Right lobe of liver (tissue), 6 donors: ENCODE data around the gene CEP112. TPM values are rescaled to one million over a fixed set of nuclear protein-coding genes. Genes with fewer than 3 reads are reported as not detected.

Experiments
- ATAC-seq, 4 donors: fragments of 200-7000 bp; cut with Tn5 transposase; one replicate each; pipeline ENCODE4 v1.9.1; 2020; ENCODE audit warnings: mild to moderate bottlenecking in 4 of 4, moderate library complexity in 4 of 4
- DNase-seq, 3 donors: peaks; one replicate each; pipeline ENCODE4 v3.0.0-alpha.2; 2020
- H3K27ac ChIP-seq, 3 donors: fragments of 200-600 bp; one replicate each; pipeline ENCODE4 v1.8.0; 2022
- H3K27me3 ChIP-seq, 2 donors: fragments of 200-600 bp; one replicate each; pipeline ENCODE4 v1.8.0; 2022
- H3K36me3 ChIP-seq, 4 donors: fragments of 200-600 bp; sonication (generic) in 1 of 4; one replicate each; pipeline versions ENCODE4 v1.5.1 to v1.8.0; 2017 to 2022; ENCODE audit warnings: control low read depth in 1 of 4
- H3K4me1 ChIP-seq, 4 donors: fragments of 200-600 bp; sonication (generic) in 1 of 4; one replicate each; pipeline versions ENCODE4 v1.5.1 to v1.8.0; 2017 to 2022; ENCODE audit warnings: control low read depth in 1 of 4
- H3K4me3 ChIP-seq, 3 donors: fragments of 200-600 bp; one replicate each; pipeline ENCODE4 v1.8.0; 2022
- H3K9me3 ChIP-seq, 4 donors: fragments of 200-600 bp; sonication (generic) in 1 of 4; one replicate each; pipeline versions ENCODE4 v1.5.1 to v1.8.0; 2017 to 2022; ENCODE audit warnings: control low read depth in 1 of 4
- POLR2A ChIP-seq: fragments of 450-650 bp; IDR thresholded peaks from one replicate; pipeline ENCODE4 v1.6.1; 2017; ENCODE audit warnings: antibody characterized with exemption, mild to moderate bottlenecking
- WGBS: methylation state at CpG from one replicate; pipeline ENCODE4 v1.1.6; 2018; ENCODE audit warnings: low coverage, low lambda C conversion rate; ENCODE audit not compliant: insufficient coverage; ENCODE audit errors: missing lambda C conversion rate; 5-methylcytosine and 5-hydroxymethylcytosine counted together
- intact Hi-C, 2 donors: fragments of 100-400 bp; cut with DNase I; formaldehyde crosslinking; loops; one replicate each; pipeline versions ENCODE4 v1.11.2 to v1.14.1; 2022
- total RNA-seq, 6 experiments: library from RNA; depleted of rRNA in 2 of 6; stranded (reverse); fragments of >200 nt in 2 of 6; fragmentation: NEBNext Ultra II Directional in 3 of 6; extraction: Animal tissue kit (Norgen Biotek cat#: 25700) in 3 of 6; gene quantifications; one replicate each; pipeline versions ENCODE4 v1.1.0 to v1.2.4, GENCODE V29; 2016 to 2023
- TF ChIP-seq, protein P1 (sequence below), 4 donors: fragments of 200-600 bp in 3 of 4; fragments of 450-650 bp in 1 of 4; IDR thresholded peaks; one replicate each; pipeline versions ENCODE4 v1.5.1 to v1.8.0; 2016 to 2022; ENCODE audit warnings: antibody characterized with exemption in 4 of 4, mild to moderate bottlenecking in 2 of 4
- donor health status: DM: no; HTN: yes; CAD: no.
- donor health status: DM: no; HTN: no; CAD: no.
- donor health status: DM: no; HTN: no; CAD: no.
- donor health status: DM: no; HTN: yes; CAD: no.
- donor health status: DM: no; HTN: yes; CAD: no.

CEP112 gene
- total RNA-seq, 6 experiments from 2014 or later = 2.2 to 4.6 (median 3.9) TPM

DNA sequence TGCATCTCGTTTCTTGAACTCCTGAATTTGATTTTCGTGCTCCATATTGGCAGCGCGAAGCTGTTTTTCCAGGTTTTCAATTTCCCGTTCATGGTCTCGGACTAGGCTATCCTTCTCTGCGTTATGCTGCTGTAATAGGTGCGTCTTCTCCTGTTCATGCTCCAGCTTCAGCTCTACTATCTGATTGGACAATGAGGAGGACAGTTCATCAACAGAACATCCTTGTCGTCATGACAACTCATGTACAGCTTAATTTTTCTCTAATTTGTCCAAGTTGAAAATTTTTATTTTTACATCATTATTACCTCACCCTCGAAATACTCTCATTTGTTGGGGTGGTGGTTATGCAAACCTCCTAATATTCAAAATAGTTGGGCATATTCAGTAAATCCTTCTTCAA lies 289.8 kb downstream of the CEP112 start:
- no peaks in the 10 kb centered on the region for H3K9me3 ChIP-seq
- 82% methylated on average over 9 of the region's 10 CpGs for WGBS
- intact Hi-C loops = no loop called here
- no peaks in the 10 kb centered on the region for H3K36me3 ChIP-seq
- no peaks in the 10 kb centered on the region for H3K4me1 ChIP-seq
- H3K27ac ChIP-seq = no peak overlapping the region
- H3K27me3 ChIP-seq = no peaks in the 10 kb centered on the region
- no peak overlapping the region for H3K4me3 ChIP-seq
- TF ChIP-seq POLR2A = no peak
- TF ChIP-seq, protein P1, sequence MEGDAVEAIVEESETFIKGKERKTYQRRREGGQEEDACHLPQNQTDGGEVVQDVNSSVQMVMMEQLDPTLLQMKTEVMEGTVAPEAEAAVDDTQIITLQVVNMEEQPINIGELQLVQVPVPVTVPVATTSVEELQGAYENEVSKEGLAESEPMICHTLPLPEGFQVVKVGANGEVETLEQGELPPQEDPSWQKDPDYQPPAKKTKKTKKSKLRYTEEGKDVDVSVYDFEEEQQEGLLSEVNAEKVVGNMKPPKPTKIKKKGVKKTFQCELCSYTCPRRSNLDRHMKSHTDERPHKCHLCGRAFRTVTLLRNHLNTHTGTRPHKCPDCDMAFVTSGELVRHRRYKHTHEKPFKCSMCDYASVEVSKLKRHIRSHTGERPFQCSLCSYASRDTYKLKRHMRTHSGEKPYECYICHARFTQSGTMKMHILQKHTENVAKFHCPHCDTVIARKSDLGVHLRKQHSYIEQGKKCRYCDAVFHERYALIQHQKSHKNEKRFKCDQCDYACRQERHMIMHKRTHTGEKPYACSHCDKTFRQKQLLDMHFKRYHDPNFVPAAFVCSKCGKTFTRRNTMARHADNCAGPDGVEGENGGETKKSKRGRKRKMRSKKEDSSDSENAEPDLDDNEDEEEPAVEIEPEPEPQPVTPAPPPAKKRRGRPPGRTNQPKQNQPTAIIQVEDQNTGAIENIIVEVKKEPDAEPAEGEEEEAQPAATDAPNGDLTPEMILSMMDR (IDR thresholded peaks at IDR 0.05) = no peak
- DNase-seq = no peak
- no peak for ATAC-seq

DNA sequence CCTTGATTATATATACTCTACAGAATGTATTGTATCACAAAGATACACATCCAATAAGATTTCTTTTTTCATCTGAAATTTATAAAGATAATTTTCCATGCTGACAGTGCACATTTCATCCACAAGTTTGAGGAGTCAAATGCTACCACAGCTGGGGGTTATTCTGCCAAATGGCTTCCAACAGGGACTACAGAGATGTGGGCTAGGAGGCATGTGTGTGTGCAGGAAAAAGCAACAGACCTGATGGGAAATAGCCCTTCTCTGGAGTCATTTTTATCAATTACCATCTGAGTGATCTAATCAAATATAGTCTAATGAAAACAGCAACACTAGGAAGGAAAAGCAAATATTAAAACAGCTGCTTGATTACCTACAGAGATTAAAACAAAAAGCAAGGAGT lies 290.5 kb downstream of the CEP112 start:
- no peak for TF ChIP-seq POLR2A
- TF ChIP-seq, protein P1 (IDR thresholded peaks at IDR 0.05) = no peak
- ATAC-seq = no peak
- H3K27me3 ChIP-seq = no peaks in the 10 kb centered on the region
- H3K36me3 ChIP-seq = no peaks in the 10 kb centered on the region
- intact Hi-C loops = no loop called here
- H3K4me3 ChIP-seq = no peak overlapping the region
- H3K27ac ChIP-seq = no peak overlapping the region
- no peaks in the 10 kb centered on the region for H3K4me1 ChIP-seq
- H3K9me3 ChIP-seq = no peaks in the 10 kb centered on the region
- DNase-seq = no peak

DNA sequence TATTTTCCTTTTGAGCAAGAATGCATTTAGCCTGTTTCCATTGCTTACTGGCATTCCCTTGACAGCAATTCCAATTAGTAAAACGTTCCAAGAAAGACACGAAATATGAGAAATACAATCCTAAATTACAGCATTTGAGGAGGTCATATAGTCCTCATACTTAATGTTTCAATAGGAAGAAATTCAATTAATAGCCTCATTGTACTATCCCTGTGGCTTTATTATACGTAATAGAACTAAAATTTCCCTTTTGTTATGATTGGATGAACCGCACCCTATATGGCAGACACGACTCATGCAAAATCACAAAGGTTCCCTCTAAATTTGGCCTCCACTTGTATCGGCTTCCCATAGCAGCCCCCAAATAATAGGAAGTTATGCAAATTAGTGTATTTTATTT lies 291.7 kb downstream of the CEP112 start:
- no peaks in the 10 kb centered on the region for H3K36me3 ChIP-seq
- H3K4me3 ChIP-seq = no peak overlapping the region
- intact Hi-C loops = no loop called here
- TF ChIP-seq, protein P1 (IDR thresholded peaks at IDR 0.05) = no peak
- no peak for TF ChIP-seq POLR2A
- no peaks in the 10 kb centered on the region for H3K27me3 ChIP-seq
- no peaks in the 10 kb centered on the region for H3K4me1 ChIP-seq
- WGBS = 88% methylated on average over 6 of the region's 6 CpGs
- no peak for ATAC-seq
- H3K9me3 ChIP-seq = no peaks in the 10 kb centered on the region
- no peak overlapping the region for H3K27ac ChIP-seq
- no peak for DNase-seq

DNA sequence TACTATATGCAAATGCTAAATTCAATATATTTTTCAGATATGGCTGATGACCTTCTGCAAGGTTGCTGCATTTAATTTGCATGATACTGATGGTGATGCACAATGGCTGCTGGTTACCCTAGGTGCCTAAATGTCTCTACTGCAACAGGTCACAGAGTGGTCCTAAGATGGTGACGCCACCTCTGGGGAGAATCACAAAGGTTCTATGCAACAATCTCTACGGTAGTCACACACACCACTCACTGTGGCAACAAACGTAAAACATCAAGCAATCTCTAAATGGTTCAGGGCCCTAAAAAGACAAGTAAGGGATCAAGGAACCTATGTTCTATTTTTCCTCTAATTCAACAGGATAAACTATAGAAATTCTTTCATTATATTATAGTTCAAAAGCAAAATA lies 293.3 kb downstream of the CEP112 start:
- Histone ChIP-seq H3K27ac (no peak overlapping the region), H3K36me3 (no peaks in the 10 kb centered on the region), H3K9me3 (no peaks in the 10 kb centered on the region), H3K4me1 (no peaks in the 10 kb centered on the region), H3K4me3 (no peak overlapping the region), H3K27me3 (no peaks in the 10 kb centered on the region)
- no peak for DNase-seq
- no peak for ATAC-seq
- no CpG with 5 or more reads among the region's 3 CpGs for WGBS
- no peak for TF ChIP-seq POLR2A
- TF ChIP-seq, protein P1 (IDR thresholded peaks at IDR 0.05) = no peak
- intact Hi-C loops = no loop called here

DNA sequence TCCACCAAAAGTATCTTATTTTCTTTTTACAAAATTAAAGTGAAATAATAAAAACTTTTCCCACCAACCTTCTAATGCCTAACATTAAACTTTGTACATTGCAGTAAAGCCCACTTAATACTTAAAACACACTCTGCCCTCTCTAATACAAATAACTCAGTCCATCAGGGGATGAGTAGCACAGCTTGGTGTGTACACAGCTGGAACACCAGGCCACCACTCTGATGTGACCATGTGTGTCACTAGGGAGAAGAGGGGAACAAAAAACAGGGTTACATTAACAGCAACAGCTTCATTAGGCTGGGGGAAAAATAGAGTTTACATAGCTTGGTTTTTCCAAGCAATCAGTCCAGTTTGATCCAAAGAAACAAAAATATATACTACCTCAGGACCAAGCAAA lies 295.0 kb downstream of the CEP112 start:
- TF ChIP-seq POLR2A = no peak
- TF ChIP-seq, protein P1 (IDR thresholded peaks at IDR 0.05) = no peak
- ATAC-seq (no peak), DNase-seq (no peak)
- Histone ChIP-seq H3K9me3 (no peaks in the 10 kb centered on the region), H3K36me3 (no peaks in the 10 kb centered on the region), H3K27ac (no peak overlapping the region), H3K4me3 (no peak overlapping the region), H3K27me3 (no peaks in the 10 kb centered on the region), H3K4me1 (no peaks in the 10 kb centered on the region)
- intact Hi-C loops = no loop called here
